HG03280 (cell line): ENCODE results near the gene STRN.

Experiments
- ATAC-seq: cut with Tn5 transposase; IDR thresholded peaks from one replicate; pipeline ENCODE4 v1.9.1; 2021; ENCODE audit warnings: mild to moderate bottlenecking, moderate library complexity; ENCODE audit not compliant: unreplicated experiment

STRN gene

GRCh38 chr2:36800381-36800780, 166.0 kb downstream of the STRN start:
- no peak for ATAC-seq

- no peak for ATAC-seq
Measured at GRCh38 chr2:36798724-36799123, 167.6 kb downstream of the STRN start.

GRCh38 chr2:36797324-36798070, 168.8 kb downstream of the STRN start:
- no peak for ATAC-seq
